SJSA1 (cell line): ENCODE measurements around the gene UBE2B. TPM values are rescaled to one million over a fixed set of nuclear protein-coding genes. Genes with fewer than 3 reads are reported as not detected.
"Not testable (repeated sequence)": the region's sequence is repeated elsewhere in the genome, so short reads cannot be mapped to it uniquely, and the experiment has no call there.

ENCODE experiments used
- DNase-seq, 2 experiments: peaks; one replicate each; pipeline ENCODE4 v3.0.0-alpha.2; 2015 to 2020; ENCODE audit warnings: low spot score in 2 of 2, low read depth in 1 of 2
- H3K27ac ChIP-seq: fragments of 250-450 bp; sonication (Bioruptor Pico); 2 replicates; pipeline ENCODE4 v1.5.1; 2020; ENCODE audit warnings: mild to moderate bottlenecking, moderate library complexity
- H3K27me3 ChIP-seq: fragments of 250-450 bp; sonication (Bioruptor Pico); replicated peaks from 2 replicates; pipeline ENCODE4 v1.5.1; 2020; ENCODE audit warnings: mild to moderate bottlenecking, moderate library complexity
- H3K36me3 ChIP-seq: fragments of 250-450 bp; sonication (Bioruptor Pico); 2 replicates; pipeline ENCODE4 v1.5.1; 2020; ENCODE audit warnings: mild to moderate bottlenecking
- H3K4me1 ChIP-seq: fragments of 250-450 bp; sonication (Bioruptor Pico); replicated peaks from 2 replicates; pipeline ENCODE4 v1.6.1; 2021; ENCODE audit warnings: mild to moderate bottlenecking
- H3K4me3 ChIP-seq: fragments of 250-450 bp; sonication (Bioruptor Pico); 2 replicates; pipeline ENCODE4 v1.5.1; 2020; ENCODE audit warnings: mild to moderate bottlenecking
- H3K9me3 ChIP-seq: fragments of 250-450 bp; sonication (Bioruptor Pico); replicated peaks from 2 replicates; pipeline ENCODE4 v1.5.1; 2020; ENCODE audit warnings: mild to moderate bottlenecking
- total RNA-seq: library from RNA; depleted of rRNA; stranded (reverse); fragments of >200 nt; shearing (Covaris generic); gene quantifications from 2 replicates; pipeline ENCODE4 v1.2.3, GENCODE V29; 2014

UBE2B gene
- total RNA-seq, 1 experiment from 2014 or later = 55.8 TPM

DNA sequence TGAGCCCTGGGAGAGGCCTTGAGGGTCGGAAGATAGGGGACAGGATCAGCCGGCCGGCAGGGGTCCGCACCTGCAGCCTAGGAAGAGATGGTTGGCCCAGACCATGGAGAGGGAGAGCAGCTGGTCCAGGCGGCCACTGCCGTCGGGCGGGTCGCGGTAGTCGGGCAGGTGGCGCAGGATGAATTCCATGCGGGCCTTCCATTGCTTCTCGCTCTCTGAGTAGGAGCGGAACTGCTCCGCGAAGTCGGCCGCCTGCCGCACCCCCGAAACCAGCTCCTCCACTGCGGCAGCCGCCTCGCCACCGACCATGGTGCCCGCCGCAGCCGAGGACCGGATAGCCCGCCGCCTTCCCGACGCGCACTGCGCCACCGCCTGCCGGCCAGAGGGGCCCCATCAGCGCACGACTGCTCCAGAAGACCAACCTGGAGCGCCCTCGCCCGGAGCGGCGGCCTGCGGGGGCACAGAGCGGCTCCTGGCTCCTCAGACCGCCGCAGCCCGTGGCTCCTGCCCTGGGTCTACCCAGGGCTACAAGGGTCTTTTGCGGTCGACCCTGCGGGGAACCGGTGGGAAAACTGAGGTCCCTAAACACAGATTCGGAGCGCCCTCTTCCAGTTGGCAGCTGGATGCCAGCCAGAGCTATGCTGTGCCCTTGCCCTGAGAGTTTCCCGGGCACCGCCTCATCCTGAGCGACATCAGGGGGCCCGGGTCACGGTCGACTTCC is 40.3 kb downstream of the UBE2B start, which contains the start of gene CDKN2AIPNL:
Gene CDKN2AIPNL (minus strand): TSS at position 336 of the 721 bp plus-strand sequence. CDS start 27 bp downstream, at position 309.
- H3K4me3 ChIP-seq = peak within 1 kb of the TSS; percentile 72
- peak; percentile 87 to 94 for DNase-seq
- no peaks in the 10 kb centered on the region for H3K27me3 ChIP-seq
- peaks cover 12% of the 10 kb centered on the region for H3K4me1 ChIP-seq
- H3K36me3 ChIP-seq = peaks cover 21% of the 10 kb centered on the region
- H3K27ac ChIP-seq = no peak within 1 kb of the TSS
- H3K9me3 ChIP-seq = no peaks in the 10 kb centered on the region

DNA sequence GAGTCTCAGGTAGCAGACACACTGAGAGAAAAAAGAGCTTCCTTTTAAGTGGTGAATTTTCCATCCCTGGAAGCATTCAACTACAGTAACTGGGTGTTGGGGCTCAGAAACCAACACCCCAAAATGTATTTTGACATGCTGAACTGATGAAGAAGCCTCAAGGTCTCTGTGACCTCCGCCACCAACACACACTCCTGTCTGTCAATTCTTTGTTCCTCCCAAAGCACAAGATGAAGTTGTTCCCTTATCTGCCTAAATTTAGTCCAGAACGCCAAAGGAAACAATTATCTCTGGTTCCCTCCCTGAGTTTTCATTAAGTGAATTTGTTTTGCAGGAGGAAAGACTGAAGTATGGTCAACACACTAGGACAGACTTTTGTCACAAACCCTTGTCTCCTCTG is 41.7 kb downstream of the UBE2B start:
- no peak overlapping the region for H3K4me3 ChIP-seq
- no peak for DNase-seq
- no peaks in the 10 kb centered on the region for H3K9me3 ChIP-seq
- no peaks in the 10 kb centered on the region for H3K27me3 ChIP-seq
- peaks cover 20% of the 10 kb centered on the region for H3K36me3 ChIP-seq
- H3K4me1 ChIP-seq = peaks cover 12% of the 10 kb centered on the region
- no peak overlapping the region for H3K27ac ChIP-seq

DNA sequence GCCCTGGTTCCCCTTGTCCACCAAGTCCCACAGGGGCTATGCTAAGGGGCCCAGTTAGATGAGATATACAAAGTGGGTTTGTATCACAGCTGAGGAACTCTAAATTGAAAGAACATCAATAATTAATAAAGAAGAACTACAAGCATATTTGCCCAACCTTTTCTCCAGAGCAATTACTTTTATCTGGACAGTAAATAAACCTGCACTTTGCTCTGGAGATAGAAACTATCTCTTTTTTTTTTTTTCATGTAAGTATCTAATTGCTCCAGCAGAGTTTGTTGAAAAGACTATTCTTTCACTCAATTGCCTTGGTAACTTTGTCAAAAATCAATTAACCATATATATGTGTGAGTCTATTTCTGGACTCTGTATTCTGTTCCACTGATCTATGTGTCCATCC is 46.3 kb downstream of the UBE2B start:
- Histone ChIP-seq H3K27ac (no peak overlapping the region), H3K27me3 (no peaks in the 10 kb centered on the region), H3K4me3 (no peak overlapping the region), H3K36me3 (no peaks in the 10 kb centered on the region), H3K4me1 (no peaks in the 10 kb centered on the region; the same call in 1 of the 2 replicates), H3K9me3 (peaks cover 4% of the 10 kb centered on the region; the same call in 1 of the 2 replicates)
- no peak for DNase-seq

DNA sequence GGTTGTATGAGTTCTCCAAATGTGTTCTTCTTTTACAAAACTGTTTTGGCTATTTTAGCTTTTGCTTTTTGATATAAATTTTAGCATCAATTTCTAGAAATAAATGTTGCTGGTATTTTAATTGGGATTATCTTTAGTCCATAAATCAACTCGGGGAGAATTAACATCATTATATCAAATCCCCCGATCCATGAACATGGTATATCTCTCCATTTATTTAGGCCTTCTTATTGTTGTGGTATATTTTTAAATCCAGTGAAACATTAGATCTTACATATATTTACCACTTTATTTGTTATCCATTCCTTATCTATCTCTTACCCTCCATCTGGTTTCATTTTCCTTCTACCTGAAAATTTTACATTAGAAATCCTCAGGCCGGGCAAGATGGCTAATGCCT is 47.6 kb downstream of the UBE2B start:
- no peak for DNase-seq
- H3K4me3 ChIP-seq = no peak overlapping the region
- no peaks in the 10 kb centered on the region for H3K27me3 ChIP-seq
- H3K9me3 ChIP-seq = peaks cover 4% of the 10 kb centered on the region; the same call in 1 of the 2 replicates
- no peak overlapping the region for H3K27ac ChIP-seq
- no peaks in the 10 kb centered on the region for H3K36me3 ChIP-seq
- no peaks in the 10 kb centered on the region; the same call in 1 of the 2 replicates for H3K4me1 ChIP-seq

DNA sequence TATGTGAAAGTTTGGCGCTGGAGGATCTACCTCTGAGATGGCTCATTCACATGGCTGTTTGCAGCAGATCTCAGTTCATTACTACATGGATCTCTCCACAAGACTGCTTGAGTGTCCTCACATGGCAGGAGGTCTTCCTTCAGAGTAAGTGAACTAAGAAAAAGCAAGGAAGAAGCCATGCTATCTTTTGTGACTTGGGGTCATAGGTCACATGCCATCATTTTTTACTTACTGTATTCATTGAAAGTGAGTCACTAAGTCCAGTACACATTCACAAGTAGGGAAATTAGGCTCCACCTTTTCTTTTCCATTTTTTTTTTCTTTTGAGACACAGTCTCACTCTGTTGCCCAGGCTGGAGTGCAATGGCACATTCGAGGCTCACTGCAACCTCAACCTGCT is 49.0 kb downstream of the UBE2B start:
- Histone ChIP-seq H3K9me3 (peaks cover 4% of the 10 kb centered on the region; the same call in 1 of the 2 replicates), H3K4me3 (no peak overlapping the region), H3K27me3 (no peaks in the 10 kb centered on the region), H3K4me1 (no peaks in the 10 kb centered on the region; the same call in 1 of the 2 replicates), H3K27ac (no peak overlapping the region), H3K36me3 (no peaks in the 10 kb centered on the region)
- DNase-seq = no peak

DNA sequence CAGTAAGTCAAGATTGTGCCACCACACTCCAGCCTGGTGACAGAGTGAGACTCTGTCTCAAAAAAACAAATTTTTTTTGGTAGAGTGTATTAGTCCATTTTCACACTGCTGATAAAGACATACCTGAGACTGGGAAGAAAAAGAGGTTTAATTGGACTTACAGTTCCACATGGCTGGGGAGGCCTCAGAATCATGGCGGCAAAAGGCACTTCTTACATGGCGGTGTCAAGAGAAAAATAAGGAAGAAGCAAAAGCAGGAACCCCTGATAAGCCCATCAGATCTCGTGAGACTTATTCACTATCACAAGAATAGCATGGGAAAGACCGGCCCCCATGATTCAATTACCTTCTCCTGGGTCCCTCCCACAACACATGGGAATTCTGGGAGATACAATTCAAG is 49.7 kb downstream of the UBE2B start:
- H3K4me3 ChIP-seq, H3K4me1 ChIP-seq, H3K27ac ChIP-seq, H3K27me3 ChIP-seq, H3K9me3 ChIP-seq, H3K36me3 ChIP-seq, DNase-seq: not testable (repeated sequence)

DNA sequence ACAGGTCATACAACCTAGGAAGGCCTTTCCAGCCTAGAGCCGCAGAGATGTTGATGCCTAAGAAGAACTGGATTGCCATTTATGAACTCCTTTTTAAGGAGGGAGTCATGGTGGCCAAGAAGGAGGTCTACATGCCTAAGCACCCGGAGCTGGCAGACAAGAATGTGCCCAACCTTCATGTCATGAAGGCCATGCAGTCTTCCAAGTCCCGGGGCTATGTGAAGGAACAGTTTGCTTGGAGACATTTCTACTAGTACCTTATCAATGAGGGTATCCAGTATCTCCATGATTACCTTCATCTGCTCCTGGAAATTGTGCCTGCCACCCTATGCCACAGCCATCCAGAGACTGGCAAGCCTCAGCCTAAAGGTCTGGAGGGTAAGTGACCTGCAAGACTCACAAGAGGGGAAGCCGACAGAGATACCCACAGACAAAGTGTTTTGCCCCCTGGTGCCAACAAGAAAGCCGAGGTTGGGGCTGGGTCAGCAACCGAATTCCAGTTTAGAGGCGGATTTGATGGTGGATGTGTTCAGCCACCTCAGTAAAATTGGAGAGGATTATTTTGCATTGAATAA is 51.5 kb downstream of the UBE2B start:
- H3K27ac ChIP-seq = no peak overlapping the region
- no peak overlapping the region for H3K4me3 ChIP-seq
- no peaks in the 10 kb centered on the region for H3K36me3 ChIP-seq
- H3K4me1 ChIP-seq = no peaks in the 10 kb centered on the region; the same call in 1 of the 2 replicates
- H3K27me3 ChIP-seq = no peaks in the 10 kb centered on the region; the same call in 1 of the 2 replicates
- DNase-seq = no peak
- H3K9me3 ChIP-seq = peaks cover 4% of the 10 kb centered on the region; the same call in 1 of the 2 replicates

DNA sequence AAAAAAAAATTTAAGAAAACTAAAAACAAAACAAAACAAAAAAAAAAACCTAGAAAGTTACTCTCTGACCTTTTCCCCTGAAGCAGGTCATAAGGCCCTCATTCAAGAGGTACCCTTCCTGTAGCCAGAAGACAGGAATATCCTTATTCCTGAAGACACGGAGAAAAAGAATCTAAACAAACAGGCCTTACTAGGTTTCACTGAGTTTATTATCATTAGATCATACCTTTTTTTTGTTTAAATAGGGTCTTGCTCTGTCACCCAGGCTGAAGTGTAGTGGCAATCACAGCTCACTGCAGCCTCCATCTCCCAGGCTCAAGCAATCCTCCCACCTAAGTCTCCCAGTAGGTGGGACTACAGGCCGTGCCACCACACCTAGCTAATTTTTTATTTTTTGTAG is 52.0 kb downstream of the UBE2B start:
- Histone ChIP-seq H3K27me3 (no peaks in the 10 kb centered on the region; the same call in 1 of the 2 replicates), H3K4me3 (no peak overlapping the region), H3K9me3 (peaks cover 4% of the 10 kb centered on the region; the same call in 1 of the 2 replicates), H3K4me1 (no peaks in the 10 kb centered on the region; the same call in 1 of the 2 replicates), H3K27ac (no peak overlapping the region), H3K36me3 (no peaks in the 10 kb centered on the region)
- no peak for DNase-seq

DNA sequence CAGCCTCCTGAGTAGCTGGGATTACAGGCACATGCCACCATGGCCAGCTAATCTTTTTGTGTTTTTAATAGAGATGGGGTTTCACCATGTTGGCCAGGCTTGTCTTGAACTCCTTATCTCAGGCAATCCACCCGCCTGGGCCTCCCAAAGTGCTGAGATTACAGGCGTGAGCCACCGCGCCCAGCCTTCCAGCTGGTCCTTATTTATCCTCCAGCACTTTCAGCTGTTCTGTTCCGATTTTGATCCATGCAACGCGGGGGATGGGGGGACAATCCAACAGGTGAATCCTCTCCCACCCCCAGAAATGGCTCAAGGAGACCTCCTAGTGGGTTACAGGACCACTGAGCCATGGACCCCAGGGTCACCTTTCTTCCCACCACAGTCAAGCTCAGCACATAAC is 55.0 kb downstream of the UBE2B start:
- Histone ChIP-seq H3K4me3 (no peak overlapping the region), H3K36me3 (no peaks in the 10 kb centered on the region), H3K4me1 (no peaks in the 10 kb centered on the region), H3K27ac (no peak overlapping the region), H3K9me3 (no peaks in the 10 kb centered on the region), H3K27me3 (no peaks in the 10 kb centered on the region; the same call in 1 of the 2 replicates)
- no peak for DNase-seq

DNA sequence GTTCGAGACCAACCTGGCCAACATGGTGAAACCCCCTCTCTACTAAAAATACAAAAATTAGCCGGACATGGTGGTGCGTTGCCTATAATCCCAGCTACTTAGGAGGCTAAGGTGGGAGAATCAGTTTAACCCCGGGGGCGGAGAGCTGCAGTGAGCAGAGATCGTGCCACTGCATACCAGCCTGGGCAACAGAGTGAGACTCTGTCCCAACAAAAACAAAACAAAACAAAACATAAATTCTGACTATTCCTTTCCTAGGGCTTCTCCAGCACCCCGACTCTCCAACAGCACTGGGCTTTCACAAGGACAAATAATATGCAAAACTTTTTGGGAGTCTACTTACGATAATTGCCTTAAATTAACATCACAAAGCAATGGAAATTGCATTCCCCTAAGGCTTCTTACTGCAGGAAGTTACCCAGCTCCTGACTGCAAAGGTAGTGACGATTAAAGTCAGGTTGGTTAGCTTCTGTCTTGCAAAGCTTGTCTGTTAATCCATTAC is 56.2 kb downstream of the UBE2B start:
- peaks cover 2% of the 10 kb centered on the region for H3K4me1 ChIP-seq
- H3K9me3 ChIP-seq = no peaks in the 10 kb centered on the region
- no peak overlapping the region for H3K4me3 ChIP-seq
- H3K27me3 ChIP-seq = no peaks in the 10 kb centered on the region; the same call in 1 of the 2 replicates
- no peak for DNase-seq
- H3K27ac ChIP-seq = no peak overlapping the region
- no peaks in the 10 kb centered on the region for H3K36me3 ChIP-seq

DNA sequence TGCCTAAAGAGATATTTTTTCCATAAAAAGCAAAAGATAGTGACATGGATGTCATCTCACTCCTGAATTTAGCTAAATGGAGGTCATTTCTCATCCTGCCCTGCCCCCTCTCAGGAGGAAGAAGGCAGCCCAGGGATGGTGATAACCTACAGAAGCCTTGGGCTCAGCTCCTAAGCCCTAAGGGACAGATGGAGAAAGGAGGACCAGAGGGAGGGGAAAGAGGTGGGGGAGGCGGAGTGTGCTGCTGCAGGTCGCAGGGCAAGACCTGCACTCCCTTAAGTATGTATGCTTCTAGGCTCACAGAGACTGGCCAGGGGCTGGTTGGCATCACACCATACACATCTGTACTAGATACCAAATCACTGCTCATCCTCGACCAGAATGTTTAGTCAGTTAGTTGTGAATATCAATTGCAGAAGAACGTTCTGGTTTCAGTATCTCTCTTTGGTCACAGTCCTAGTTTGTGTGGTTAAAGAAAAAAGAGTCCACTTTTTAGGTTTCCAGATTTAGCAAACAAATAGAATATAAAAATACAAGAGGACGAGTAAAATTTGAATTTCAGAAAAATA is 58.7 kb downstream of the UBE2B start:
- Histone ChIP-seq H3K9me3 (no peaks in the 10 kb centered on the region), H3K4me1 (peaks cover 15% of the 10 kb centered on the region), H3K4me3 (no peak overlapping the region), H3K27ac (no peak overlapping the region), H3K36me3 (no peaks in the 10 kb centered on the region), H3K27me3 (no peaks in the 10 kb centered on the region; the same call in 1 of the 2 replicates)
- no peak for DNase-seq

DNA sequence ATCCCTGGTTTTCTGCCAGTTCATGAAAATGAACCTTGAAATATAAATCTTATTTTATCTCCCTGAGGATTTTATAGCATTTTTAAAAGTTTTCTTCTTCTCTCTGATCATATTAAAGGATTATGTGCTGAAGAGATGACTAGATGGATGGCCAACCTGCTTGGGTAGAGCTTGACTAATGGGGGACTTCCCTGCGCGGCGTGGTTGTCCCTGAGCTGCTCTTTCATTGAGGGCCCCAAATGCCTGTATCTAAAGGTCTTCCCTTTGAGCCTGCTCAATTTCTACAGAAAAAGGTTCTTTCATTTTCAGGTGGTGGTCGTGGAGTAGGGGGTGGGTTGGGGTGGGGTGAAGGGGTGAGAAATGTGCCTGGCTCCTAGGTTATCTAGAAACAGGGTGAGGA is 60.8 kb downstream of the UBE2B start:
- Histone ChIP-seq H3K27ac (no peak overlapping the region), H3K27me3 (no peaks in the 10 kb centered on the region), H3K4me3 (no peak overlapping the region), H3K9me3 (no peaks in the 10 kb centered on the region), H3K4me1 (peaks cover 36% of the 10 kb centered on the region), H3K36me3 (no peaks in the 10 kb centered on the region)
- DNase-seq = no peak

DNA sequence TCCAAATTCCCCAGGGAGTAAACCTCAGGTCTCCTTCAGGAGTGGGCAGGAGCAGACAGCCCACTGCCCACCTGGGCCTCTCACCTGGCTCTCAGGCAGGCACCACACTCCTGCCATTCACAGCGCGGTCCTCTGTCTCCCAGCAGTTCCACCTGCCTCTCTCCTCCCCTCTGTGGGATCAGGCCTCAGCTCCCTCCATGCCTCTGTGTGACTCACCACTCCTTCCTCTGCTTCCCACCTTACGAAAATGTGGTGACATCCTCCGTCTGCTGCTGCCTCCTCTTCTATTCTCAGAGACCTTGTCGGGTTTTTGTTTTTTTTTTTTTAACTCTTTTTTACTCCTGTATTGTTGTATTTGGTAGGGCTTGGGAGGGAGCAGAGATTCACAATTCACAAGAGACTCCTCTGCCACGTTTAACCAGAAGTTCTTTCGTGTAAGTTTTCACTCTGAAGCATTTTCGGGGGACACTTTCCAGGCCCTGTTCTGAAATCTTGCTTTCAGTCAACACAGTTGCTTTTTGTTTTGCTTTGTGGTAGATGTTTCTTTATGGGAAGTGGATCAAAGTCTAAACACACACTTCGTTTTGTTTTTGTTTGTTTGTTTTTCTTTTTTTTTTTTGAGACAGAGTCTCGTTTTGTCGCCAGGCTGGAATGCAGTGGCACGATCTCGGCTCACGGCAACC is 61.4 kb downstream of the UBE2B start:
- Histone ChIP-seq H3K36me3 (no peaks in the 10 kb centered on the region), H3K9me3 (no peaks in the 10 kb centered on the region), H3K4me3 (no peak overlapping the region), H3K27me3 (no peaks in the 10 kb centered on the region), H3K27ac (no peak overlapping the region), H3K4me1 (peaks cover 42% of the 10 kb centered on the region)
- DNase-seq = peak in 1 of 2 experiments; percentile 42
